HG02943 (cell line): Measurements from ENCODE around the gene ST13.
"Not testable (repeated sequence)": the region's sequence is repeated elsewhere in the genome, so short reads cannot be mapped to it uniquely, and the experiment has no call there.

ENCODE experiments used
- ATAC-seq: cut with Tn5 transposase; IDR thresholded peaks from one replicate; pipeline ENCODE4 v1.9.1; 2021; ENCODE audit warnings: mild to moderate bottlenecking, low read depth, moderate library complexity; ENCODE audit not compliant: unreplicated experiment

Gene ST13

GRCh38 chr22:40844951-40845350, 11.5 kb downstream of the ST13 start:
- ATAC-seq = no peak

- ATAC-seq = no peak
Measured at GRCh38 chr22:40838486-40838885, 18.0 kb downstream of the ST13 start.

- ATAC-seq = no peak
Measured at GRCh38 chr22:40834619-40835018, 21.8 kb downstream of the ST13 start.

GRCh38 chr22:40829131-40829530, 27.3 kb downstream of the ST13 start:
- ATAC-seq = no peak

GRCh38 chr22:40826984-40827741, 29.3 kb downstream of the ST13 start:
- no peak for ATAC-seq

GRCh38 chr22:40826292-40826691, 30.1 kb downstream of the ST13 start:
- ATAC-seq = not testable (repeated sequence)

- ATAC-seq = no peak
Measured at GRCh38 chr22:40823426-40823825, 33.0 kb downstream of the ST13 start.

- ATAC-seq = no peak
Measured at GRCh38 chr22:40819599-40820140, 36.8 kb downstream of the ST13 start.

GRCh38 chr22:40818747-40819598, 37.5 kb downstream of the ST13 start, which contains the start of gene SLC25A17:
Gene SLC25A17 (minus strand): TSS chr22:40819346. CDS start chr22:40819248, 98 bp downstream.
- no peak for ATAC-seq

GRCh38 chr22:40818192-40818746, 38.2 kb downstream of the ST13 start:
- no peak for ATAC-seq

- no peak for ATAC-seq
Measured at GRCh38 chr22:40817737-40818136, 38.7 kb downstream of the ST13 start.

GRCh38 chr22:40813912-40814315, 42.5 kb downstream of the ST13 start:
- ATAC-seq = no peak

GRCh38 chr22:40808018-40808841, 48.2 kb downstream of the ST13 start:
- no peak for ATAC-seq

GRCh38 chr22:40806711-40807110, 49.7 kb downstream of the ST13 start:
- ATAC-seq = no peak

GRCh38 chr22:40805699-40806203, 50.7 kb downstream of the ST13 start:
- no peak for ATAC-seq

- ATAC-seq = no peak
Measured at GRCh38 chr22:40805239-40805638, 51.2 kb downstream of the ST13 start.

- ATAC-seq = no peak
Measured at GRCh38 chr22:40803321-40803720, 53.1 kb downstream of the ST13 start.

- ATAC-seq = no peak
Measured at GRCh38 chr22:40799008-40799407, 57.4 kb downstream of the ST13 start.

GRCh38 chr22:40797427-40797826, 59.0 kb downstream of the ST13 start:
- ATAC-seq = no peak

- no peak for ATAC-seq
Measured at GRCh38 chr22:40792451-40792850, 64.0 kb downstream of the ST13 start.
